Measurements from ENCODE around the gene GJA9.
"Not testable (repeated sequence)": the region's sequence is repeated elsewhere in the genome, so short reads cannot be mapped to it uniquely, and the experiment has no call there.

GJA9 gene

GRCh38 chr1:38875811-38876210 is 5.6 kb downstream of the GJA9 start:
- no peak for DNase-seq (ENCODE audit: low read depth in 2 of 2, low spot score in 1 of 2)

GRCh38 chr1:38873027-38873969 is 8.1 kb downstream of the GJA9 start, which contains the start of gene MYCBP:
TSS of gene MYCBP (minus strand) at chr1:38873348. CDS start at chr1:38873305, 43 bp downstream.
- peak; percentile 86 to 95 for DNase-seq (ENCODE audit: low read depth in 2 of 2, low spot score in 1 of 2)

- DNase-seq (ENCODE audit: low read depth in 2 of 2, low spot score in 1 of 2), result no peak
Observed at GRCh38 chr1:38872401-38873026, 8.9 kb downstream of the GJA9 start.

- DNase-seq (ENCODE audit: low read depth in 2 of 2, low spot score in 1 of 2), result no peak
Observed at GRCh38 chr1:38870996-38871395, 10.4 kb downstream of the GJA9 start.

- DNase-seq (ENCODE audit: low read depth in 2 of 2, low spot score in 1 of 2), result no peak
Observed at GRCh38 chr1:38867208-38867607, 14.2 kb downstream of the GJA9 start.

DNA sequence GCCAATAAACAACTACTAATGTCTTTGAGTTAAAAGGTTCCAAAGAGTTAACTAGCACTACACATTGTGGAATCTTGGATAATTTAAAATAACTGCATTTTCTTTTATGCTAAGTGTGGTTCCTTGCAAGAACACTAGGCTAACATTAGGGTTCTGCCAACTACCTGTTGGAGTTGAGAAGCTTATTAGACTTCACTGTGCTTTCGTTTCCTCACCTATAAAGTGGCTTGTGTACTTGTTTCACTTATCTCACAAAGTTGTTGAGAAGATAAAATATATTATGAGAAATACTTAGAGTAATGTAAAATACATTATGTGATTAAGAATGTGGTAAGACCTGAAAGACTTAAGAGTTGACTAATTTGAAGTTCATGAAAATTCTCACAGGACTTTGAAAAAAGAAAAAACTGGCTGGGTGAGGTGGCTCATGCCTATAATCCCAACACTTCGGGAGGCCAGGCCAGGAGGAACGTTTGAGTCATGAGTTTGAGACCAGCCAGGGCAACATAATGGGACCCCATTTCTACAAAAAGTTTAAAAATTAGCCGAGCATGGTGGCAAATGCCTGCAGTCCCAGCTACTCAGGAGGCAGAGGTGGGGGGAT is 16.2 kb downstream of the GJA9 start:
- DNase-seq (ENCODE audit: low read depth in 2 of 2, low spot score in 1 of 2), result no peak

- DNase-seq (ENCODE audit: low read depth in 2 of 2, low spot score in 1 of 2), result no peak
Observed at GRCh38 chr1:38860454-38860795, 21.0 kb downstream of the GJA9 start.

GRCh38 chr1:38859561-38860453 is 21.6 kb downstream of the GJA9 start, which contains the start of gene RRAGC:
TSS of gene RRAGC (minus strand) at chr1:38859772. CDS start at chr1:38859646, 126 bp downstream.
- peak; percentile 97 for DNase-seq (ENCODE audit: low read depth in 2 of 2, low spot score in 1 of 2)

DNA sequence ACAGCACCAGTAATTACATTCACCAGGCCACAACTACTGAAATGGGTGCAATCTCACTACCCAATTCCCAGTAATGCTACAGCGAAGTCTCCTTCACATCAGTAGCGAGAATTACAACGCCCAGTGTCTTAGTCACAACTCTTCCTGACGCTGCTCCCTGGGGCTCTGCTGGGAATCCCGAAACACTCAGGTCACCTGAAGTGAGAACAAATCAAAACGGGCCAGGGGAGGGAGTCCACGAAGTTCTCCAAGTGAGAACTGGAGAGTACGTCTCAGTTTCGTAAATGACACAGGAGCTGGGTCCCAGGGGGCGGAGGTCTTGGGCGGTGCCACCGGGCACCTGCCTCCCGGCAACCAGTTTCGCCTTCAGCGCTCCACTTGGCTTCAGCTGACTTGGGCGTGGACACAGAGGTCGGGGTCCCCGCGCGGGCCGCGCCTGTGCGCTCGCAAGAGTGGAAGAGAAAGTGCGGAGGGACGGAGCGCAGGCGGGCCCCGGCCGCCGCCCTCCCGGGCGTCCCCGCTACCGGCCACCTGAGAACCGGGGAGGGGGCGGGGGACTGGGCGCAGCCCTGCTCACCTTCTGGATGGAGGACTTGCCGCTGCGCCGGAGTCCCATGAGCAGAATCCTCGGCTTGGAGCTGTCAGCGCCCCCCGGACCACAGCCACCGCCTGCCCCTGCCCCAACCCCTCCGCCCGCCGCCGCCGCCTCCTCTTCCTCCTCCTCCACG is 22.4 kb downstream of the GJA9 start:
- no peak for DNase-seq (ENCODE audit: low read depth in 2 of 2, low spot score in 1 of 2)

GRCh38 chr1:38852780-38853179 is 28.6 kb downstream of the GJA9 start:
- DNase-seq (ENCODE audit: low read depth in 2 of 2, low spot score in 1 of 2), result no peak

GRCh38 chr1:38848071-38848470 is 33.3 kb downstream of the GJA9 start:
- no peak for DNase-seq (ENCODE audit: low read depth in 2 of 2, low spot score in 1 of 2)

DNA sequence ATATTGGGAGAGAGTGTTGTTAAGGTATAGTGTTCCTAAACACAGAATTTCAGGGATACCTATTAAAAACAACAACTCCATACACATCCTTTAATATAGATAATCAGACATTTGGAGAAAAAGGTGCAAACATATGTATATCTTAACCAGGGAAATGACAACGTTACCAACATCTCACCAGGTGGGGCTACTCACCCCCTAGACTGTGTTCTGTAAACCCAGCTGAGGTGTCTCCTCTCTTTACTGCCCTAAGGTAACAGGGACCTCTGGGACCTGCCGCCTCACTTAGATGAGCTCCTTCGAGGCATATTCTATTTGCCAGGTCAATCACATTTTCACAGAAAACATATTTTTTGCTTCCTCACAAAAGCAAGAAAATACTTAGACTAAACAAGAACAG is 35.2 kb downstream of the GJA9 start:
- no peak for DNase-seq (ENCODE audit: low read depth in 2 of 2, low spot score in 1 of 2)

GRCh38 chr1:38845088-38845487 is 36.3 kb downstream of the GJA9 start:
- not testable (repeated sequence) for DNase-seq (ENCODE audit: low read depth in 2 of 2, low spot score in 1 of 2)

DNA sequence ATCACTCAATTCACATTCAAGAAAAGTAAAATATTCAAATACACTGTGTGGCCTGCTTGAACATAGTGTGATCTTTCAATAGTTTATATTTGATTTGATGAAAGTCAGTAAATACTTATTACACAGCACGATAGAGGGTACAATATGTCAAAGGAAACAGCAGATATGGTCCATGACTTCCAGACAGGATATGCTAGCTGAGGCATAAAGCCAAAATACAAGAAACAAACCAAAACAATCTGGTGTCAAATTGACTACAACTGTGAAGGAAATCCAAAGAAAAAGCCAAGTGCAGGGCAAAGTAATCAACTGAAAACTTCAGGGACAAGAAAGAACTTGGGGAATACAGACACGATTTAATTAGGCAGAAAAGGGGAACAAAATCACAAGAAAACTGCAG is 41.1 kb downstream of the GJA9 start:
- DNase-seq (ENCODE audit: low read depth in 2 of 2, low spot score in 1 of 2), result no peak

DNA sequence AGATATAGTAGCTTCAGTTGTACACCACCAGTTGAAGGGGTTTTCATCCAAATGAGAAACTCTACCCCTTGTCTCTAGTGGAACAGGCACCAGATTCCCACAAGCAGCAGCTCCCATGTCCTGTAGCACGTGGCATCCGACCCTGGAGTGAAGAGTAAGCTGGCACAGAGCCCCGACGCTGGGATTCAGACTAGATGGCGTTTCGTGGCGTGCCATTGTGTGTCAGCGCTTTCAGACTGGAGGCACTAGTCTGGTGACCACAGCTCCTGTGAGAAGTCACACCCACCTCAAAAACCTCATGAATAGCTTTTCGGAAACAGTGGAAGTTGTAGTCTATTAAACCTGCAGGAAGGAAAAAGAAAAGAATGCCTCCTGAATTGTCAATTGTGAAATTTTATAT is 42.0 kb downstream of the GJA9 start:
- DNase-seq (ENCODE audit: low read depth in 2 of 2, low spot score in 1 of 2), result no peak

GRCh38 chr1:38836316-38836715 is 45.1 kb downstream of the GJA9 start:
- not testable (repeated sequence) for DNase-seq (ENCODE audit: low read depth in 2 of 2, low spot score in 1 of 2)

GRCh38 chr1:38834937-38835827 is 46.2 kb downstream of the GJA9 start:
- no peak for DNase-seq (ENCODE audit: low read depth in 2 of 2, low spot score in 1 of 2)

DNA sequence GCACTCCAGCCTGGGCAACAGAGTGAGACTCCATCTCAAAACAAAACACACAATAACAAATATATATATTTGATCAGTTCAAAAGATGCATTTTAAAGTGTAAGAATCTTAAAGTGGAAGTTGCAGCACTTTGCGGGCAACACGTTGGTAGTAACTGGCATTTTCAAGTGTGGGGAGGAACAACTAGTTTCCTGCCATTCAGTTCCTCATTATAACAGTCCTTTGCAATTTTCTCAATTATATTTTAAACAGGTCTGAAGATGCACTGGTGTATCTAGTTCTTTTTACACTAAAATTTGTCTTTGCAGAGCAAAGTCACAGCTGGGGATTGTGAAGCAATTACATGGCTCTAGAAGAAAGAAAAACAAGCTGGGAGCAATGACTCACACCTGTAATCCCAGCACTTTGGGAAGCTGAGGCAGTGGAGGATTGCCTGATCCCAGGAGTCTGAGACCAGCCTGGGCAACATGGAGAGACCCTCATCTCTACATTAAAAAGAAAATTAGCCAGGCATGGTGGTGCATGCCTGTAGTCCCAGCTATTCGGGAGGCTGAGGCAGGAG is 47.1 kb downstream of the GJA9 start:
- no peak for DNase-seq (ENCODE audit: low read depth in 2 of 2, low spot score in 1 of 2)

- DNase-seq (ENCODE audit: low read depth in 2 of 2, low spot score in 1 of 2), result no peak
Observed at GRCh38 chr1:38833146-38833545, 48.2 kb downstream of the GJA9 start.
